Cerebellar cortex (tissue), 1 donor: ENCODE measurements around the gene AGAP1.
"Not testable (repeated sequence)": the region's sequence is repeated elsewhere in the genome, so short reads cannot be mapped to it uniquely, and the experiment has no call there.

Source experiments
- DNase-seq: peaks from one replicate; pipeline ENCODE4 v3.0.0-alpha.2; 2015; ENCODE audit warnings: low spot score

AGAP1 gene

GRCh38 chr2:236073867-236074655 lies 580.2 kb downstream of the AGAP1 start:
- no peak for DNase-seq

GRCh38 chr2:236075802-236076201 lies 582.0 kb downstream of the AGAP1 start:
- no peak for DNase-seq

- no peak for DNase-seq
These were observed 584.7 kb downstream of the AGAP1 start for GRCh38 chr2:236078297-236079255.

GRCh38 chr2:236080412-236080811 lies 586.6 kb downstream of the AGAP1 start:
- no peak for DNase-seq

GRCh38 chr2:236081171-236081570 lies 587.3 kb downstream of the AGAP1 start:
- DNase-seq = no peak

GRCh38 chr2:236082061-236082460 lies 588.2 kb downstream of the AGAP1 start:
- DNase-seq = no peak

- no peak for DNase-seq
These were observed 590.1 kb downstream of the AGAP1 start for GRCh38 chr2:236083934-236084333.

- no peak for DNase-seq
These were observed 591.4 kb downstream of the AGAP1 start for GRCh38 chr2:236085211-236085610.

GRCh38 chr2:236085647-236086046 lies 591.8 kb downstream of the AGAP1 start:
- DNase-seq = no peak

- DNase-seq = no peak
These were observed 592.6 kb downstream of the AGAP1 start for GRCh38 chr2:236086403-236086970.

- no peak for DNase-seq
These were observed 593.2 kb downstream of the AGAP1 start for GRCh38 chr2:236086971-236087465.

GRCh38 chr2:236088368-236089057 lies 594.7 kb downstream of the AGAP1 start:
- no peak for DNase-seq

GRCh38 chr2:236089271-236090026 lies 595.6 kb downstream of the AGAP1 start:
- DNase-seq = no peak

GRCh38 chr2:236090027-236090382 lies 596.2 kb downstream of the AGAP1 start:
- DNase-seq = no peak

GRCh38 chr2:236090826-236091225 lies 597.0 kb downstream of the AGAP1 start:
- not testable (repeated sequence) for DNase-seq

GRCh38 chr2:236092714-236093113 lies 598.9 kb downstream of the AGAP1 start:
- DNase-seq = peak; percentile 83

- peak; percentile 50 for DNase-seq
These were observed 599.3 kb downstream of the AGAP1 start for GRCh38 chr2:236093134-236093533.

GRCh38 chr2:236095504-236095903 lies 601.7 kb downstream of the AGAP1 start:
- DNase-seq = no peak

GRCh38 chr2:236101311-236101950 lies 607.6 kb downstream of the AGAP1 start:
- no peak for DNase-seq

- DNase-seq = no peak
These were observed 609.1 kb downstream of the AGAP1 start for GRCh38 chr2:236102971-236103370.

GRCh38 chr2:236103981-236104380 lies 610.1 kb downstream of the AGAP1 start:
- DNase-seq = no peak
